ENCODE data around the gene TRMT112.

The TRMT112 gene

GRCh38 chr11:64268025-64268892 is 49.1 kb downstream of the TRMT112 start:
- peak in 1 of 2 experiments; percentile 11 for DNase-seq

- DNase-seq = no peak
These were observed 50.0 kb downstream of the TRMT112 start for GRCh38 chr11:64267207-64267945.

Data from activated CD4-positive, alpha-beta T cell treated with anti-CD3 and anti-CD28 coated beads, Interleukin-2, amount 50 U/mL, for 48 hours (primary cell).